Endometrial microvascular endothelial cells (primary cell): Measurements from ENCODE around the gene EHD2. TPM values are rescaled to one million over a fixed set of nuclear protein-coding genes. Genes with fewer than 3 reads are reported as not detected.
"Not testable (repeated sequence)": the region's sequence is repeated elsewhere in the genome, so short reads cannot be mapped to it uniquely, and the experiment has no call there.

Experiments
- in situ Hi-C: cut with HindIII; loops from 2 replicates; pipeline ENCODE4 v1.10.0; 2017; ENCODE audit warnings: low sequenced_read_pairs, low pct_unique_long_range_greater_than_20kb; ENCODE audit errors: inconsistent ontology term
- total RNA-seq: library from RNA; depleted of rRNA; stranded (reverse); fragments of >200 nt; gene quantifications from one replicate; pipeline ENCODE4 v1.2.3, GENCODE V29; 2015; ENCODE audit errors: inconsistent ontology term

Gene EHD2
- total RNA-seq, 1 donor from 2014 or later = 205 TPM

GRCh38 chr19:47786566-47786965, 73.3 kb downstream of the EHD2 start:
- in situ Hi-C loops = no loop called here

DNA sequence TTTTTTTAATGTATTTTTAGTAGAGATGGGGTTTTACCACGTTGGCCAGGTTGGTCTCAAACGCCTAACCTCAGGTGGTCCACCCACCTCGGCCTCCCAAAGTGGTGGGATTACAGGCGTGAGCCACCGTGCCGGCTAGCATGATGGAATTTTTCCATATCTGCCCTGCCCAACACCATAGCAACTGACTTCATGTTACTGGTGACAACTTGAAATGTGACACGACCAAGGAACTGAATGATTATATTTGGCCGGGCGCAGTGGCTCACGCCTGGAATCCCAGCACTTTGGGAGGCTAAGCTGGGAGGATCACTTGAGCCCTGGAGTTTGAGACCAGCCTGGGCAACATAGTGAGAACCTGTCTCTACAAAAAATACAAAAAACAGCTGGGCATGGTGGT, 74.1 kb downstream of the EHD2 start:
- in situ Hi-C loops = not testable (repeated sequence)

DNA sequence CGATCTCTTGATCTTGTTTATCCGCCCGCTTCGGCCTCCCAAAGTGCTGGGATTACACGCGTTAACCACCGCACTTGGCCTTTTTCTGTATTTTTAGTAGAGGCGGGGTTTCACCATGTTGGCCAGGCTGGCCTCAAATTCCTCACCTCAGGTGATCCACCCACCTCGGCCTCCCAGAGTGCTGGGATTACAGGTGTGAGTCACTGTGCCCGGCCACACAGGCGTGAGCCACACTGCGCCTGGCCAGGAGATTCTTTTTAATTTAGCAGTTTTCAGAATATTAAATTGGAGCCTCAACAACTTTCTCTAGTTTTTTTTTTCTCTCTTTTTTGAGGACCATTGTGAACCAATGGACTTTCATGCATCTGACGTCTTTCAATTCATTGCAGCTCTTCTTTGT, 76.6 kb downstream of the EHD2 start:
- in situ Hi-C loops = not testable (repeated sequence)

DNA sequence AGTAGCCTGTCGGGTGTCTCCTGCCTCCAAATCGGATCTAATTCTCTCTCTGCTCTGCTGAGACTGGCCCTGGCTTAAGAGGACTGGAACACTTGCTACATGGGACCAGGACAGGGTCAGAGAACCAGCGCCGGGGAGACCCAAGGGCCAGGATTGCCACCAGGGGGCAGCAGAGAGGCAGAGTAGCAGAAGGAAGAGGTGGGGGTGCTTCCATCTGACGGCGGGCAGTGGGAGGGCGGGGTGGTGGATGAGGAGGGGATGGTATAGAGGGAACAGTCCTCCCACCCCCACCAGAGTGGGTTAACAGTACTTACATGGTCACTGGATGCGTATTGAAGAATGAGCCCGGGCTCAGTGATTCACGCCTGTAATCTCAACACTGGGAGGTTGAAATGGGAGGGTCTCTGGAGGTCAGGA, 77.2 kb downstream of the EHD2 start:
- in situ Hi-C loops = no loop called here

DNA sequence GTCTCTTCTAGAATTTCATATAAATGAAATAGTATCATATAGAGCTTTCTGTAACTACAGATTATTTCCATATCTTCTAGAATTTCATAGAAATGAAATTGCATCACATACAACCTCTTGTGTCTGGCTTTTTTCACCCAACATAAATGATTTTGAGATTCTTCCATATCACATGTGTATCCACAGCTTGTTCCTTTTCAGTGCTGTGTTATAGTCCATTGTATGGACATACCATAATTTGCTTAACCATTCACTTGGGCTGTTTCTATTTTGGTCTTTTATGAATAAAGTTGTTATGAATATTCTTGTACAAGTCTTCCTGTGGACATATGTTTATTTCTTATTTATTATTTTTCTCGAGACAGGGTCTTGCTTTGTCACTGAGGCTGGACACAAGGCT, 79.4 kb downstream of the EHD2 start:
- in situ Hi-C loops = no loop called here

Other genes starting within 250 kb of the EHD2 start
- not detected for gene SLC8A2, start 241.5 kb upstream of the EHD2 start, total RNA-seq
- 5.0 TPM for gene KPTN, start 229.2 kb upstream of the EHD2 start, total RNA-seq
- 138 TPM for gene NAPA, start 198.4 kb upstream of the EHD2 start, total RNA-seq
- gene ZNF541, start 140.3 kb upstream of the EHD2 start, total RNA-seq = not detected
- 2.6 TPM for gene BICRA, start 104.3 kb upstream of the EHD2 start, total RNA-seq
- 149 TPM for gene NOP53, start 32.1 kb downstream of the EHD2 start, total RNA-seq
- gene SELENOW, start 65.3 kb downstream of the EHD2 start, total RNA-seq = 718 TPM
- not detected for gene TPRX1, start 91.1 kb downstream of the EHD2 start, total RNA-seq
- gene CRX, start 108.5 kb downstream of the EHD2 start, total RNA-seq = not detected
- gene TPRX2, start 145.8 kb downstream of the EHD2 start, total RNA-seq = not detected
- not detected for gene SULT2A1, start 172.9 kb downstream of the EHD2 start, total RNA-seq